Gastrocnemius medialis (tissue), 4 donors: Measurements from ENCODE around the gene TLL2. TPM values are rescaled to one million over a fixed set of nuclear protein-coding genes. Genes with fewer than 3 reads are reported as not detected.

Experiments used
- ATAC-seq, 2 donors: fragments of 150-250 bp; one replicate each; pipeline ENCODE4 v1.9.1; 2016
- DNase-seq, 2 donors: peaks; one replicate each; pipeline ENCODE4 v3.0.0-alpha.2; 2019
- H3K27ac ChIP-seq, 4 donors: fragments of 200-600 bp; sonication (generic); 1 replicate in 1 of 4; 2 replicates in 3 of 4; pipeline ENCODE4 v1.5.1; 2016 to 2018; ENCODE audit warnings: mild to moderate bottlenecking in 2 of 4, moderate library complexity in 1 of 4
- H3K27me3 ChIP-seq, 3 donors: fragments of 200-600 bp; sonication (generic) in 2 of 3; 1 replicate in 1 of 3; 2 replicates in 2 of 3; pipeline versions ENCODE4 v1.5.1 to v1.6.0; 2016 to 2019; ENCODE audit warnings: mild to moderate bottlenecking in 1 of 3, moderate library complexity in 1 of 3
- H3K36me3 ChIP-seq, 2 donors: fragments of 200-600 bp; sonication (generic) in 1 of 2; one replicate each; pipeline ENCODE4 v1.5.1; 2017 to 2018
- H3K4me1 ChIP-seq, 2 donors: fragments of 200-600 bp; sonication (generic) in 1 of 2; one replicate each; pipeline ENCODE4 v1.5.1; 2016 to 2017; ENCODE audit warnings: mild to moderate bottlenecking in 2 of 2
- H3K4me3 ChIP-seq, 4 donors: fragments of 200-600 bp; sonication (generic) in 3 of 4; 1 replicate in 1 of 4; 2 replicates in 3 of 4; pipeline ENCODE4 v1.5.1; 2016 to 2019; ENCODE audit warnings: mild to moderate bottlenecking in 2 of 4
- H3K9me3 ChIP-seq, 3 donors: fragments of 200-600 bp; sonication (generic) in 2 of 3; 1 replicate in 1 of 3; 2 replicates in 2 of 3; pipeline ENCODE4 v1.5.1; 2016 to 2019
- POLR2A ChIP-seq, 2 donors: fragments of 450-650 bp; IDR thresholded peaks; one replicate each; pipeline ENCODE4 v1.6.1; 2017; ENCODE audit warnings: antibody characterized with exemption in 2 of 2, mild to moderate bottlenecking in 2 of 2, moderate library complexity in 2 of 2
- in situ Hi-C, 4 donors: fragments of 200-750 bp; cut with MboI; loops; one replicate each; pipeline versions ENCODE4 v1.15.0 to v1.8.0; 2017; ENCODE audit warnings: low sequenced_read_pairs in 4 of 4
- intact Hi-C: fragments of 100-400 bp; cut with DNase I; formaldehyde crosslinking; loops from one replicate; pipeline ENCODE4 v1.15.1; 2023; ENCODE audit warnings: low total_unique reads
- total RNA-seq, 4 donors: library from RNA; depleted of rRNA; stranded (reverse); fragments of >200 nt; gene quantifications; one replicate each; pipeline versions ENCODE4 v1.1.0 to v1.2.3, GENCODE V29; 2016
- TF ChIP-seq, protein P1 (sequence below), 5 experiments: fragments of 450-650 bp in 3 of 5; fragments of 200-600 bp in 2 of 5; sonication (generic) in 2 of 5; IDR thresholded peaks in 4 of 5; conservative IDR thresholded peaks in 1 of 5; 1 replicate in 4 of 5; 2 replicates in 1 of 5; pipeline ENCODE4 v1.5.1; 2016 to 2019; ENCODE audit warnings: antibody characterized with exemption in 5 of 5, mild to moderate bottlenecking in 3 of 5, moderate library complexity in 3 of 5

The TLL2 gene
- total RNA-seq, 4 donors from 2014 or later: 0.10 to 1.0 (median 0.44) TPM; not detected in 1

GRCh38 chr10:96407560-96408069 lies 106.1 kb downstream of the TLL2 start:
- H3K4me1 ChIP-seq: peaks cover under 1 to 2% of the 10 kb centered on the region in 2 donors
- H3K9me3 ChIP-seq: no peaks in the 10 kb centered on the region
- H3K36me3 ChIP-seq: no peaks in the 10 kb centered on the region
- H3K4me3 ChIP-seq: no peak overlapping the region
- no peak for TF ChIP-seq POLR2A (IDR thresholded peaks at IDR 0.05)
- TF ChIP-seq, protein P1, sequence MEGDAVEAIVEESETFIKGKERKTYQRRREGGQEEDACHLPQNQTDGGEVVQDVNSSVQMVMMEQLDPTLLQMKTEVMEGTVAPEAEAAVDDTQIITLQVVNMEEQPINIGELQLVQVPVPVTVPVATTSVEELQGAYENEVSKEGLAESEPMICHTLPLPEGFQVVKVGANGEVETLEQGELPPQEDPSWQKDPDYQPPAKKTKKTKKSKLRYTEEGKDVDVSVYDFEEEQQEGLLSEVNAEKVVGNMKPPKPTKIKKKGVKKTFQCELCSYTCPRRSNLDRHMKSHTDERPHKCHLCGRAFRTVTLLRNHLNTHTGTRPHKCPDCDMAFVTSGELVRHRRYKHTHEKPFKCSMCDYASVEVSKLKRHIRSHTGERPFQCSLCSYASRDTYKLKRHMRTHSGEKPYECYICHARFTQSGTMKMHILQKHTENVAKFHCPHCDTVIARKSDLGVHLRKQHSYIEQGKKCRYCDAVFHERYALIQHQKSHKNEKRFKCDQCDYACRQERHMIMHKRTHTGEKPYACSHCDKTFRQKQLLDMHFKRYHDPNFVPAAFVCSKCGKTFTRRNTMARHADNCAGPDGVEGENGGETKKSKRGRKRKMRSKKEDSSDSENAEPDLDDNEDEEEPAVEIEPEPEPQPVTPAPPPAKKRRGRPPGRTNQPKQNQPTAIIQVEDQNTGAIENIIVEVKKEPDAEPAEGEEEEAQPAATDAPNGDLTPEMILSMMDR (IDR thresholded peaks at IDR 0.05 in 4 of 5, conservative IDR thresholded peaks at IDR 0.05 in 1 of 5): no peak
- in situ Hi-C loops (no loop called here), intact Hi-C loops (no loop called here)
- no peak for DNase-seq
- H3K27ac ChIP-seq: no peak overlapping the region
- H3K27me3 ChIP-seq: peaks cover 4 to 29% (median 8%) of the 10 kb centered on the region in 3 donors
- no peak for ATAC-seq

DNA sequence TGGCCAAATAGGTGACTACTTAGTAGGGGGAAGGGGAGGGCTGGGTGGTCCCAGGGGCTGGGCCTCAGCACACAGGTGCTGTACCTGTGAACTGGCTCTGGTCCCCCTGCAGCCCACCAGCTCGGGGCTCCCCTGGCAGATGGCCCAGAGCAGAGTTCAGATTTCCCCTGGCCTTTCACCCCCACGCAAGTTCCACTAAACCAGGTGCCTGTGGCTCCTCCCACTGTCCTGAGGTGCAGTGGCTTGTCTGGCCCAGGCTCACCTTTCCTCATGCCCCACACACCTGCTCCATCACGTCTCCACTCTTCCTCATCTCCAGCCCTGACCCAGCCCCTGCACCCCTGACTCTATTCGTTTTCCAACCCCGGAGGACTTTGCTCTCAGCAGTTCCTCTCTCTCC lies 107.6 kb downstream of the TLL2 start:
- no peaks in the 10 kb centered on the region for H3K9me3 ChIP-seq
- H3K27ac ChIP-seq: no peak overlapping the region
- no peak for TF ChIP-seq POLR2A (IDR thresholded peaks at IDR 0.05)
- TF ChIP-seq, protein P1 (IDR thresholded peaks at IDR 0.05 in 4 of 5, conservative IDR thresholded peaks at IDR 0.05 in 1 of 5): no peak
- peaks cover 4 to 27% (median 11%) of the 10 kb centered on the region in 3 donors for H3K27me3 ChIP-seq
- no peak overlapping the region for H3K4me3 ChIP-seq
- H3K36me3 ChIP-seq: no peaks in the 10 kb centered on the region
- intact Hi-C loops (no loop called here), in situ Hi-C loops (no loop called here)
- no peak for DNase-seq
- no peaks in the 10 kb centered on the region for H3K4me1 ChIP-seq
- no peak for ATAC-seq

GRCh38 chr10:96402417-96403305 lies 111.1 kb downstream of the TLL2 start:
- H3K4me1 ChIP-seq: no peaks in the 10 kb centered on the region
- H3K4me3 ChIP-seq: no peak overlapping the region
- in situ Hi-C loops (no loop called here), intact Hi-C loops (no loop called here)
- H3K36me3 ChIP-seq: no peaks in the 10 kb centered on the region
- no peak for ATAC-seq
- H3K9me3 ChIP-seq: no peaks in the 10 kb centered on the region
- no peak for DNase-seq
- TF ChIP-seq POLR2A (IDR thresholded peaks at IDR 0.05): no peak
- TF ChIP-seq, protein P1 (IDR thresholded peaks at IDR 0.05 in 4 of 5, conservative IDR thresholded peaks at IDR 0.05 in 1 of 5): no peak
- H3K27ac ChIP-seq: no peak overlapping the region
- peaks cover 0 to 24% (median 4%) of the 10 kb centered on the region in 3 donors for H3K27me3 ChIP-seq

- in situ Hi-C loops (no loop called here), intact Hi-C loops (no loop called here)
- H3K27ac ChIP-seq: no peak overlapping the region
- no peaks in the 10 kb centered on the region for H3K4me1 ChIP-seq
- TF ChIP-seq, protein P1 (IDR thresholded peaks at IDR 0.05 in 4 of 5, conservative IDR thresholded peaks at IDR 0.05 in 1 of 5): no peak
- TF ChIP-seq POLR2A (IDR thresholded peaks at IDR 0.05): no peak
- DNase-seq (no peak), ATAC-seq (no peak)
- H3K36me3 ChIP-seq: no peaks in the 10 kb centered on the region
- peaks cover 0 to 22% (median 4%) of the 10 kb centered on the region in 3 donors for H3K27me3 ChIP-seq
- no peak overlapping the region for H3K4me3 ChIP-seq
- H3K9me3 ChIP-seq: no peaks in the 10 kb centered on the region
Measured at GRCh38 chr10:96401036-96401435, 112.7 kb downstream of the TLL2 start.
